GM21528 (cell line): ENCODE data around the gene PTPN2.
A peak's percentile ranks its signal among the peaks of the same experiment; 100 is the strongest.

Experiments used
- ATAC-seq: cut with Tn5 transposase; IDR thresholded peaks from one replicate; pipeline ENCODE4 v1.9.1; 2021; ENCODE audit warnings: mild to moderate bottlenecking, moderate library complexity; ENCODE audit not compliant: unreplicated experiment, low FRiP score

PTPN2 gene

DNA sequence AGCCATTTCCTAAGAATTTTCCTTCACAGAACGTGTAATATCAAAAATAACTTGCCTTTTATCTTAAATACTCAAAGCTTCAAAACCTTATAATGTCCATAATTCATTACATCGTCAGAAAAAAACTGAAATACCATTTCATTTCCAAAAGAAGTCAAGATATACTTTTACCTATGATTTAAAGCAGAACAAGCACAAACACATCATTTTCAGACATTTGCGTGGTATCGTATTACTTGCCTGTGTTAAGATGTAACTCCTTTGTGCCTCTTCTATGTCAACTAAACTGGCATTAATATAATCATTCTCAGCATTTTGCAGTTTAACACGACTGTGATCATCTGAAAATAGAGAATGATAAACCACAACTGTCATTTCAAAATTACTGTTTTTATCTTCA is 47.5 kb downstream of the PTPN2 start:
- ATAC-seq = no peak

DNA sequence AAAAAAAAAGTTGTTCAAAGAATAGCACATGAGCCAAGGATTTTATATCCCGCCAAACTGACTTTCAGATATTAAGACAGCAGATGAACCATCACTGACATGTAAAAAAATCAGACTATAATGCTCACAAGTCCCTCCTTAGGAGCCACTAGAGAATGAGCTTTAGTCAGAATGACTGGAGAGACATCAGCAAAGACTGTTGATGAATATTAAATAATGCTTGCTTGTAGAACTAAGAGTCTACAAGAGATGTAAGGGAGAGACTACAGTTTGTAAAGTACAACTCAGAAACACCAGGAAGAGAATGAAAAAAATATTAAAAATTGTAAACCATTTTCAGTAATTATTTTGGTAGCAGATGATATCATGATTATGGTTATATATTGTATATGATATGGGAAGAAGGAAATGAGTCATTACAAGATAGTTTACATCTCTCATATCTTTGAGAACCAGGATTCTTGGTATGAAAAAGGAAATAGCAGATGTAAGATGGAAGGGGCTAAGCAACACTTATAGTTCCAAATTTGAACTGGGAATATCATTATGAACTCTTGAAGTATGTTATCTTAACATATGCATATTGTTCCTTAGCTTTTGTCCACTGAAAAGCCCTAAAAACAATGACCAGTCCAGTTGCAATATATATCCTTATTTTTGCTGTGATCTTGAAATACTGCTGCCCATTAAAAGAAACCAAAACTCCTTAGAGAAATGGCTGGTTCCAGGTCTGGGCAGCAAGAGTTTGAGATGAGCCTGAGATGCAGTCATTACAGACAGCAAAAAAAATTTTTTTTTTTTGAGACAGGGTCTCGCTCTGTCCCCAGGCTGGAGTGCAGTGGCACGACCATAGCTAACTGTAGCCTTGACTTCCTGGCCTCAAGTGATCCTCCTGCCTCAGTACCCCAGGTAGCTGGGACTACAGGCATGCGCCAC is 55.7 kb downstream of the PTPN2 start:
- no peak for ATAC-seq

DNA sequence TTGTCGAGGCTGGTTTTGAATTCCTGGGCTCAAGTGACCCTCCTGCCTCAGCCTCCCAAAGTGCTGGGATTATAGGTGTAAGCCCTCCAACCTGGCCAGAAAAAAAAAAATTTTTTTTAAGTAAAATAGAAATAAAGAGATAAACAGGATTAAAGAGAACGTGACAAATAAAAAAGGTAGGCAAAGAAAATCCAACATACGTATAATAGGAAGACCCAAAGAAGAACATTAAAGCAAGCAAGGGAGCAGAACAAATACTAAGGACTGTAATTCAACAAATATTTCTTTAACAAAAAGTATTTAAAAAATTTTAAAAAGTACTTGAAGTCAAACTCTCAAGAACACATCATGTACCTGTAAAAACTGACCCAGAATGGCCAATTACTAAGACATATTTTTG is 56.4 kb downstream of the PTPN2 start:
- no peak for ATAC-seq

DNA sequence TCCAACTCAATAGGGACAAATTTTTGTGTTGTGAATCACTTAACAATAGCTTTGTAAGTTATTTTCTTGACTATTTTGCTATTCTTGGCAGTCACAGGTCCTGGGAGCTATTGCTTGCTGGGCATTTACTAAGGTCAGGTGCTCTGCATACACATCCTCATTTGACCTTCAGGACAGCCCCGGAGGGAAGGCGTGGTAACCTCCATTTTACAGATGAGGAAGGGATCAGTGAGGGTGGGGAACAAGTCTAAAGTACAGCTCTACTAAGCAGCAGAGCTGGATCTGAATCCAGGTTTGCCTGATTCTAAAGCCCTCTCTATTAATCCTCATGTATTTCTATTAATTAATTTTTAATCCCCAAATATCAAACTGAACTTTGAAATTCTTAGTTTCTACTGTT is 58.8 kb downstream of the PTPN2 start:
- no peak for ATAC-seq

DNA sequence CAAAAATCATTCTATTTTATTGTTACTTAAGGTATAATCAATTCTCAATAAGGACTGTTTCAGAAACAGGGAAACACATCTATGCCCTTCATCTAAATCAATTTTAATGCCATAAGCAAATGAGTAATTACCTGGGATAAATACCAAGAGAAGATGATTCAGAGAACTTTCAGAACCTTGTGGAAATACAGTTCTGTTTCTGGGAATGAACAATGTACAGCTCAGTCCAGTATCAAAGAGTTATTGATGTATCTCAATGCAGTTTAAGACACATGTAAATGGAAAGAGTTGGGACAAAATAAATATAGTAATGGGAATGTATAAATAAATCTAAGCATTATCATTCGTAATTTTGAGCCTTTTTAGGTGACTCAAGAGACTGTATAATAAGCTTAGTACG is 60.1 kb downstream of the PTPN2 start:
- no peak for ATAC-seq

DNA sequence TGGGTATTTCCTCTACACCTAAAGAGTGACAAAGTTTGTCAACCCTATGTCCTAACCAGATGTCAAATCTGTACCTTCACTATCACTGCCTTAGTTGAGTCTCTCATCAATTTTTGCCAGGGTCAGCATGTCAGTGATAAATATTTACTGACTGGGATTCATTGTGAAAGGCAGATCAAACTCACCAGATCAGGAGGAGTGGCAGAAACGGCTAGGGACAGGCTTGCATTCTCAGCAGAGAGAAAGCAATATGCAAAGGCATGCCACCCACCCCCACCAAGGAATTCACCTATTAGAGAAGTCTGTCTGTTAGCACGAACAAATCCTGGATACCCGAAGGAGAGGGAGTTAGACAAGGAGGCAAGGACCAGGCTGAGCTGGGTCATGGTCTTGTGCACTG is 62.6 kb downstream of the PTPN2 start:
- no peak for ATAC-seq

DNA sequence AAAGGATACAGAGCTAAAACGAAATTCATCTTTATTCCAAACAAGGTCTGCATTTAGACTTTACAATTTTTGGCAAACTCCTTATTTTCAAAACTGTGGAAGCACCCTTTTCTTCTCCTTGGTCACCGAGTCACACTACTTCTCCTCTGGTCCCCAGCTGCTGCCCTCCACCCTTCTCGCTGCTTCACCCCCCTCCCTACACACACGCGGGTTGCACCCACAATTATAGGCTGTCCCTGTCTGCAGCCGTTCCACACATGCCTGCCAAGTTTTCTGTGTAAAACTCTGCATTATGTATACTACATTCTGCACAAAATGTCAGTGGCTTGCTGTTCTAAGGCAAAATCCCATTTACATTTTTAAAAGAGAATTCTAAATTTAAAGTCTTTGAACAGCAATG is 63.5 kb downstream of the PTPN2 start:
- ATAC-seq = no peak

DNA sequence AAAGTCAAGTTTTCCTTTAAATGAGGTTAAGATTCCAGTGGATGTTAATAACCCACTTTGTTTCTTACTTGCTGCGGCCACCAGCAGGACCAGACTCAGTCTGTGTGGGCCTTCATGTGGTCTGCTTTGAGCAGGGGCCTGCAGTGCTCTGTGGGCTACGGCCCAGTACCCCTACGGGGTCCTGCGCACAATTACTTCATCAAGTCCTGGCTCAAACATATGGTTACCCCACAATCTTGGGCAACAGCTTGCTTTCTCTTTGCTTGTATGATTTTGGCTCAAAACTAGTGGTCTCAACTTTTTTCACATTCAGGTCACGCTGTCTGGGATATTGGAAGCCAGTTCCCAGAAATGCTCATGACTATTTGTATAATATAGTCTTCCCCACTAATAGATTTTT is 64.2 kb downstream of the PTPN2 start:
- ATAC-seq = no peak

DNA sequence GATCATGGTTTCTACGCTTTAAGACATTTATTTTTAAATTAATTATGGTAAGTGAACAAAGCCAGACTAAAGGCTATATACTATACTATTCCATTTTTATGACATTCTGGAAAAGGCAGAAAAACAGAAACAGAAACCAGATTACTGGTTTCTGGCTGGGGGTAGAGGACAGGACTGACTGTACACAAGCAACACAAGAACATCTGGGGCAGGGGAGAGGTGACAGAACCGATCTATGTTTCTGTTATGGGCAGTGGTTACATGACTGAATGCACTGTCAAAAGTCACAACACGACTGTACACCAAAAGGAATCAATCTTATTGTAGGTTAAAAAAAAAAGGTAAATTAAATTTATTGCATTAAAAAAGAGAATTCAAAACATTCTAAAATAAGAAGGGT is 64.7 kb downstream of the PTPN2 start:
- ATAC-seq = peak; percentile 73

DNA sequence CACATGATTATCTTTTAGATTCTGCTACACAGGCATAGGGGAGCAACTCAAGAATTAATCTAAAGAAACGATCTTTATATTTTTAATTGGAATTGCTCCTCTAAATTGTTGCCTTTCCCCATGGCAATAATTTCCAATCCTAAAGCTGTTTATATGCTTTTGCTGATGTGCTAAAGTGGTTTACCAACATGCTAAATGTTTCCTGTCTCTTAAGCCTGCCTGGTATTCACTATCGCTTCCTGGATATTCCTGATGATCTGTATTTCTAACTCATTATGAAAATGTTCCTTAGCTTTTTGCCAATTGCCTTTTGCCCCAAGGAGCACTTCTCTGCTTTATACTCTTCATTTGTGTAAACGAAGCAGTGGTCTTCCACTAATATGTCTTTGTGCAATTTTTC is 65.8 kb downstream of the PTPN2 start:
- ATAC-seq = no peak

DNA sequence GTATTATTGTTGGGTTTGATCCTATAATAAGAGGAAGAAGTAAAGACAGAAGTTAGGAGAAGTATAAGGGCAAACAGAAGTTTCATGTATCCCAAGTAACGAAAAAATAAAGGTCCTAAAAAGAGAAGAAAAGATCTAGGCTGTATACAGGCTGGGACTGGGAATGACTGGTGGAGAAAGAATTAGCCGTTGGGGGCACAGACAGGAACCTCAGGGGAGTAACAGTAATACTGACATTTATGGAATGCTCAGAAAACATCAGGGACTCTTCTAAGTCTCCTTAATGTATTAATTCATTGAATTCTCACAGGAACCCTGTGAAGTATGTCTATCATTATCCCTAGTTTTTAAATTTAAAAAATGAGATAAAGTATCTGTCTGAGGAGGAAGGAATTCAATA is 67.6 kb downstream of the PTPN2 start:
- no peak for ATAC-seq

DNA sequence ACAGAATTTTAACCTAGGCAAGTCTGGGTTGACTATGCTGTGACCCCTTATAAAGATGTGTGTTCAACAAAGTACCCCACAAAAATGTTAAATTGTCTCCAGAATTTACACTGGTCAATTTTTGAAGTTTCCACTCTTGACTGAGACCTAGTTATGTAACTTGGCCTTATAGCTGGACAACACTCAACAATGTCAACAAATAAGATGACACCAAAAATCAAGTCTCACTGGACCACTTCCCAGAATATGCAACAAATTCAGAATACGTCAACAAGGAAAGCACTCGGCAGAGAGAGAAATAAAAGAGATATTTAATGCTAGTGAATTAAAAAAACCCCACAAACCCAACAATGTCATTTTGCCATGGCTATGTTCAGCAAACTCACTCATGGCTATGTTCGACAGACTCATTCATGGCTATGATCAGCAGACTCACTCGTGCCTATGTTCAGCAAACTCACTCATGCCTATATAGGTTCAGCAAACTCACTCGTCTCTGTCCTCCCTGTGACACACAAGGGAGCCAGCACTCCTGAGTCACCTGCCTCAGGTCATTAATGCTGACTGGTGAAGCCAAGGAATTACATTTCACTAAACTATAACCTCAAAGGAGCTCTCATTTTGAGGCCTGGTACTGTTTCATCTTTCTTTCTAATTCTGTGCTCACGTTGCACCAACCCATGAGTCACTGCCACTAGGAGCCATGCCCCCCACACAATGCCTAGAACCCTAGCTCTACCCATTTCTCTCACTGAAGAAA is 72.7 kb downstream of the PTPN2 start:
- no peak for ATAC-seq

DNA sequence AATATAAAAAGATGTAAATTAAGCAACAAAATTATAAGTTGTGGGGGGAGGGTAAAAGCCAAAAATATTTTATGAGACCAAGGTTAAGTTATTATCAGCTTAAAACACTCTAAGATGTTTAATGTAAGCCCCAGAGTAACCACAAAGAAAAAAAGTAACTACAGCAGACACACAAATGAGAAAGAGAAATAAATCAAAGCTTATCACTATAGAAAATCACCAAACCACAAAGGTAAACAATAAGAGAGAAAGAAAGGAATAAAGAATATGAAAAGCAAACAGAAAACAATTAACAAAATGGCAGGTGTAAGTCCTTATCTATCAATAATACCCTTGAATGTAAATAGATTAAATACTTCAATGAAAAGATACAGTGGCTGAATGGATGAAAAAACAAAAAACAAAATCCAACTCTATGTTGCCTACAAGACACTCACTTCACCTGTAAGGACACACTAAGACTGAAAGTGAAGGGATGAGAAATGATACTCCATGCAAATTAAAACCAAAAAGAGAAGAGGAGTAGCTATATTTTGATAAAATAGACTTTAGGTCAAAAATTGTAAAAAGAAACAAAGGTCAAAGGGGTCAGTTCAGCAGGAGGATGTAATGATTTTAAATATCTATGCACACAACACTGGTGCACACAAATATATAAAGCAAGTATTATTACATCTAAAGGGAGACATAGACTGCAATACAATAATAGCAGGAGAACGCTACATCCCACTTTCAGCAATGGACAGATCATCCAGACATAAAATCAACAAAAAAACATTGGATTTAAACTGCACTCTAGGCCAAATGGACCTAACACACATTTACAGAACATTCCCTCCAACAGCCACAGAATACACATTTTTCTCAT is 80.7 kb downstream of the PTPN2 start:
- ATAC-seq = no peak

DNA sequence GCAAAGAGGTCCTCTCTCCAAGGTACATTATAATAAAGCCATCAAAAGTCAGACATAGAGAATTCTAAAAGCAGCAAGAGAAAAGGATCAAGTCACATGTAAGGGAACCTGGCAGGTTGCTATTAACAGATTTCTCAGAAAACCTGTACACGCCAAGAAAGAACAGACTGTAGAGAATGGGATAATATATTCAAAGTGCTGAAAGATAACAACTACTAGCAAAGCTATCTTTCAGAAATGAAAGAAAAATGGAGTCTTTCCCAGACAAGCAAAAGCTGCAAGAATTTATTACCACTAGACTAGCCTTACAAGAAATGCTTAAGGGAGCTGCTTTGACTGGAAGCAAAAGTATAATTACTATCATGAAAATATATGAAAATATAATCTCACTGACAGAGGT is 81.5 kb downstream of the PTPN2 start:
- no peak for ATAC-seq

DNA sequence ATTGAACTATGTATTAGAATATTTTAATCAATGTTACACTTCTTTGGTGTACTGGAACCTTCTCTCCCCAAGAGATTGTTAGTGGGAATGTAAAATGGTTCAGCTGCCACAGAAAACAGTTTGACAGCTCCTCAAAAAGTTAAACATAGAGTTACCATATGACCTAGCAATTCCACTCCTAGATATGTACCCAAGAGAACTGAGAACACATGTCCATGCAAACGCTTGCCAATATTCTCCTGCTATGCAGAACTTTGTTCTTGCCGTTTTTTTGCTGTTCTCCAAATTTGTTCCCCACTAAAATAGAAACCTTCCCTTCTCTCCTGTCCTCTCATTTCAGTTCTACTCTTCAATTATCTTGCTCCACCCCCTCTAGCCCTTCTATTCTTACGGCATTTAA is 87.6 kb downstream of the PTPN2 start:
- no peak for ATAC-seq

DNA sequence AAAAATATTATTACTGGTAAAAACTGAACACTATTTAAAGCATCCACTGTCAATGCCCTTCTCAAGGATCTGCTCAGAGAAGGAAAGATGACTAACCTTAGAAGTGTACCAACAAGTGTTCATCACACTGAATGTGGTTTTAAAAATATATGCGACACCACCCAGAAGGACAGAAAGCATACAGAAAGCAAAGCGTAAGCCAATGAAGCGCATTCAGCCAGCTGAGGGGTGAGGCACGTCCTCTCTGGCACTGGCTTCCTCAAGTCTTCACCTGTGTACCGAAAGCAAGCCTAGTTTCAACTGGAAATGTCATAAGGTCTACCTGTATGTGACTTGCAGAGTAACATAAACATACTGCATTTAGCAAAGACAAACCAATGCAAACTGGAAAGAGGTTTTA is 92.4 kb downstream of the PTPN2 start:
- no peak for ATAC-seq

DNA sequence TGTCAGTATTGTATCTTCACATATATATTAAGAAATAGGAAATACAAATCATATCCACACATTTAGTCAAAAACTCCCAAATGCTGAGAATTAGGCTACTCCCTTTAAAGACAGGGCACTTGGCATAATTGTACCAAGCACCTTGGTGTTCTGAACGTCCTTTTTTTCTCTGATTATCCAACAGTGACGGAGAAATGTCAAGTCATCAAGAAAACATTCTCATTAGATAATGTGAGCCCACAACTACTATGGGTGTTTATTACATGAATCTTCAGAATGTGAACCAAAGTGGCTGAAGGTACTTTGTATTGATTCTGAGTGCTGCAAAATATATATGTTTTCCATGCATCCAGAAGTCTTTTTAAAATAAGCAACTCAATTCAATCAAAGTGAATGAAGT is 97.4 kb downstream of the PTPN2 start:
- no peak for ATAC-seq

DNA sequence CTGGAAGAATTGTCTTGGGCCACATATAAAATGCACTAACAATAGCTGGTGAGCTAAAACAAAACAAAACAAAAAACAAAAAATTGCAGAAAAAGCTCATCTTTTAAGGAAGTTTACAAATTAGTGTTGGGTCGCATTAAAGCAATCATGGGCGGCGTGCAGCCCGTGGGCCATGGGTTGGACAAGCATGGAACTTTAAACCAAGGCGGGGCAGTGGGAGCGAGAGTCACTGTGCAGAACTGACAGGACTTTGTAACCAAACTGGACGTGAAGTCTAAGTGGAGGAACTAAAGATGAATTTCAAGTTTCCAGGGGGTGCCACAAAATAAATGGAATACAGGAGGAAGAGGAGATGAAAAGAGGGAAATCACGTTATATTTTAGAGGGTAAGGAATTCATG is 100.5 kb downstream of the PTPN2 start:
- no peak for ATAC-seq

DNA sequence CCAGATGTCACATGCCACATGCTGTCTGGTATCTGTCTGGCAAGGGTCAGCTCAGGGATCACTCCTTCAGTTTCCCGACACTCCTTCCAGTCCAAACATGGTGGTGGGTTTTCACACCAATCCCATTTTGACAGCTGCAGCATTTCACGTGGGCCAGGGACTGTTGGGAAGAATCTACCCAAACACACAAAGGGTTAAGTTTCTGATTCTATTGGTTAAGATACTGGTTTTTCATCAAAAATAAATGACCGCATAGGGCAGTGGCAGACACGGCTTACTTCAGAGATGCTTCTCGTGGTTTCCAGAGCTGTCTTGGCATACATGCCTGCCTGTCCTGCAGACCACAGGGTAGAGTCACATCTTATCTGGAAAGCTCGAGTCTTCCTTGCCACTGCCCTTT is 101.5 kb downstream of the PTPN2 start:
- no peak for ATAC-seq

DNA sequence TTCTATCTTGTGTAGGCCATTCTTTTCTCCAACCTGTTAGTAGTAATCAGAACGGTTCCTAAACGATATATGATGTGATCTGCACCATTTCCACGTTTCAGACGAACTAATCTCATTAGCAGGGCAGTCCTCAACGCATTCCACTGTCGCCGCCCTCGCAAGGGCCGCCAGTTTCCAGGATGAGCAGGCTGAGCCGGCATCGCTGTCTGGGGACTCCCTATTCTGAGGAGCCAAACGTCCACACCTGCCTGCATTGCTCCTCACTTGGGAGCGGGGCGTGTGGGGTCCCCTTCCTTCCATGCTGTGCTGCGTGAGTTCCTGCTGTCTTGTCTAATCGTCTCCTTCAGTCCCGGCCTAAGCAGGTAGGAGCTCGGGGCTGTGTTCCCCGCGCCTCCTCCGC is 104.6 kb downstream of the PTPN2 start:
- no peak for ATAC-seq

DNA sequence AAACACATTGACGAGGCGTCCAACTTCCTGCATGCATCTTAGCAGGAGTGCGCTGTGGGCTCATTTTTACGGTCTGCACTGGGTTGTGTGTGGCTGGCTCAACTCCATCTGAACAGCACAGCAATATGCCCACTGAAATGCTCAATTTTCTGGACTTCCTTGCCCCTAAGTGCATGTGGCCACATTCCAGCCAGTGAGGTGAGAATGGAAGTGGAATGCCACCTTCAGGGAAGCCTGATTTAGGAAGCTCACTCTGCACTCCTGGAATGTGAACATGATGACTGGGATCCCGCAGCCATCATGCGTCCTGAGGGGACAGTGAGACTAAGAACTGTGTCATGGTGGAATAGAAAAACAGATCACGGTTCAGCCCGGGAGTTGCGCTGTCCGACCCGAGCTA is 105.0 kb downstream of the PTPN2 start:
- no peak for ATAC-seq
